Skeletal muscle satellite cell (primary cell): ENCODE data around the gene PLPPR1.
"Not testable (repeated sequence)": the region's sequence is repeated elsewhere in the genome, so short reads cannot be mapped to it uniquely, and the experiment has no call there.

Source experiments
- H3K27me3 ChIP-seq: 2 replicates; pipeline ENCODE4 v1.7.0; 2013; ENCODE audit warnings: low read length; ENCODE audit not compliant: control insufficient read depth, insufficient read depth
- H3K36me3 ChIP-seq: 2 replicates; pipeline ENCODE4 v1.7.0; 2013; ENCODE audit warnings: mild to moderate bottlenecking, control low read depth, low read length; ENCODE audit not compliant: insufficient read depth
- H3K4me1 ChIP-seq: 2 replicates; pipeline ENCODE4 v1.7.0; 2013; ENCODE audit warnings: low read length; ENCODE audit not compliant: control insufficient read depth, insufficient read depth
- H3K4me2 ChIP-seq: 2 replicates; pipeline ENCODE4 v1.7.0; 2013; ENCODE audit warnings: mild to moderate bottlenecking, low read length
- H3K4me3 ChIP-seq: 2 replicates; pipeline ENCODE4 v1.7.0; 2013; ENCODE audit warnings: low read length
- H3K9ac ChIP-seq: 2 replicates; pipeline ENCODE4 v1.7.0; 2013; ENCODE audit warnings: mild to moderate bottlenecking, low read depth, low read length, moderate library complexity
- H3K9me3 ChIP-seq: replicated peaks from 2 replicates; pipeline ENCODE4 v1.7.0; 2013; ENCODE audit warnings: mild to moderate bottlenecking, control low read depth, low read length

Gene PLPPR1

GRCh38 chr9:101327422-101327909 is 298.9 kb downstream of the PLPPR1 start:
- H3K9ac ChIP-seq, H3K4me3 ChIP-seq: not testable (repeated sequence)

GRCh38 chr9:101332362-101332761 is 303.8 kb downstream of the PLPPR1 start:
- H3K4me3 ChIP-seq: no peak overlapping the region
- H3K27me3 ChIP-seq: no peaks in the 10 kb centered on the region

More at GRCh38 chr9:101327422-101327909, 298.9 kb downstream of the PLPPR1 start:
- H3K36me3 ChIP-seq, H3K4me2 ChIP-seq, H3K9me3 ChIP-seq, H3K27me3 ChIP-seq, H3K4me1 ChIP-seq: not testable (repeated sequence)

DNA sequence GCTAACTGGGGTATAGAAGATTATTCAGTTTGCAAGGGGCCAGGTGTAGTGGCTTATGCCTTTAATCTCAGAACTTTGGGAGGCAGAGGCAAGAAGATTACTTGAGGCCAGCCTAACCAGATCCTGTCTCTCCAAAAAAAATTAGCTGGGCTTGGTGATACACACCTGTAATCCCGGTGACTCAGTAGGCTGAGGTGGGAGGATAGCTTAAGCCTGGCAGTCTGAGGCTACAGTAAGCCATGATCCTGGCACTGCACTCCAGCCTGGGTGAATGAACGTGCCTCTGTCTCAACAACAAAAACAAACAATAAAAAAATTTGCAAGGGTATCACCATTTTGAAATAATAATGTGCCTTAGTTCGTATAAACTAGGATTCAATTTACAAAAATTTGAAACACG is 305.0 kb downstream of the PLPPR1 start:
- Histone ChIP-seq H3K4me1 (no peaks in the 10 kb centered on the region), H3K36me3 (no peaks in the 10 kb centered on the region), H3K4me3 (no peak overlapping the region), H3K4me2 (no peak overlapping the region), H3K9me3 (no peaks in the 10 kb centered on the region), H3K9ac (no peak overlapping the region), H3K27me3 (no peaks in the 10 kb centered on the region)

More at GRCh38 chr9:101332362-101332761, 303.8 kb downstream of the PLPPR1 start:
- Histone ChIP-seq H3K4me1 (no peaks in the 10 kb centered on the region), H3K4me2 (no peak overlapping the region), H3K9me3 (no peaks in the 10 kb centered on the region), H3K9ac (no peak overlapping the region), H3K36me3 (no peaks in the 10 kb centered on the region)

- no peak overlapping the region for H3K9ac ChIP-seq
- no peaks in the 10 kb centered on the region for H3K36me3 ChIP-seq
- no peak overlapping the region for H3K4me2 ChIP-seq
- H3K4me3 ChIP-seq: no peak overlapping the region
- no peaks in the 10 kb centered on the region for H3K4me1 ChIP-seq
- H3K9me3 ChIP-seq: no peaks in the 10 kb centered on the region
- H3K27me3 ChIP-seq: no peaks in the 10 kb centered on the region
Measured at GRCh38 chr9:101333926-101334702, 305.6 kb downstream of the PLPPR1 start.

DNA sequence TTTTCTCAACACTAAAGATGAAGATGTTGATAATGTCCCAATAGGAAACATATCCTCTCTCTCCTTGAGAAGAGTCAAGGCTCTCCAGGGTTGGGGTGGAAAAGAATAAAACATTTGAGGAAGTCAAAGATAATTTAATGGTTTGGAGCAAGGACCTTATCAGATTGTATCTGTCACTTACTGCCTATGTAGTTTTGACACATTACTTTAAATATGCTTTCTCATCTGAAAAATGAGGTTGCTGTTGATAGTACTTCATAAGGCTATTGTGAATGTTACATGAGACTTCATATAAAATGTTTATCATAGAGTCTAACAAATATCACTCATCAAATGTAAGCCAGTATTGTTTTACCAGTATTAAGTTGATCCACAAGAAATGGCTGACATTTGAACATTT is 307.6 kb downstream of the PLPPR1 start:
- no peaks in the 10 kb centered on the region for H3K4me1 ChIP-seq

GRCh38 chr9:101337237-101337636 is 308.7 kb downstream of the PLPPR1 start:
- Histone ChIP-seq H3K4me2 (no peak overlapping the region), H3K9me3 (no peaks in the 10 kb centered on the region), H3K9ac (no peak overlapping the region), H3K4me1 (no peaks in the 10 kb centered on the region), H3K27me3 (no peaks in the 10 kb centered on the region), H3K36me3 (no peaks in the 10 kb centered on the region), H3K4me3 (no peak overlapping the region)

More for the DNA sequence above, 307.6 kb downstream of the PLPPR1 start:
- Histone ChIP-seq H3K4me2 (no peak overlapping the region), H3K9ac (no peak overlapping the region), H3K9me3 (no peaks in the 10 kb centered on the region), H3K36me3 (no peaks in the 10 kb centered on the region), H3K4me3 (no peak overlapping the region), H3K27me3 (no peaks in the 10 kb centered on the region)

- Histone ChIP-seq H3K4me2 (no peak overlapping the region), H3K9me3 (no peaks in the 10 kb centered on the region), H3K36me3 (no peaks in the 10 kb centered on the region), H3K27me3 (no peaks in the 10 kb centered on the region), H3K4me3 (no peak overlapping the region), H3K9ac (no peak overlapping the region), H3K4me1 (no peaks in the 10 kb centered on the region)
Measured at GRCh38 chr9:101341958-101342357, 313.4 kb downstream of the PLPPR1 start.

GRCh38 chr9:101342595-101342994 is 314.1 kb downstream of the PLPPR1 start:
- Histone ChIP-seq H3K4me2 (no peak overlapping the region), H3K36me3 (no peaks in the 10 kb centered on the region), H3K4me3 (no peak overlapping the region), H3K27me3 (peaks cover 1% of the 10 kb centered on the region), H3K9me3 (no peaks in the 10 kb centered on the region), H3K4me1 (no peaks in the 10 kb centered on the region), H3K9ac (no peak overlapping the region)

GRCh38 chr9:101350285-101350684 is 321.8 kb downstream of the PLPPR1 start:
- Histone ChIP-seq H3K4me3 (no peak overlapping the region), H3K9me3 (no peaks in the 10 kb centered on the region), H3K36me3 (no peaks in the 10 kb centered on the region), H3K4me2 (no peak overlapping the region), H3K9ac (no peak overlapping the region), H3K4me1 (no peaks in the 10 kb centered on the region), H3K27me3 (peaks cover 7% of the 10 kb centered on the region)

- H3K36me3 ChIP-seq: no peaks in the 10 kb centered on the region
- H3K27me3 ChIP-seq: peaks cover 2% of the 10 kb centered on the region
- H3K4me3 ChIP-seq: no peak overlapping the region
- H3K4me2 ChIP-seq: no peak overlapping the region
- no peaks in the 10 kb centered on the region for H3K9me3 ChIP-seq
- H3K9ac ChIP-seq: no peak overlapping the region
- no peaks in the 10 kb centered on the region for H3K4me1 ChIP-seq
Measured at GRCh38 chr9:101352892-101353463, 324.5 kb downstream of the PLPPR1 start.

DNA sequence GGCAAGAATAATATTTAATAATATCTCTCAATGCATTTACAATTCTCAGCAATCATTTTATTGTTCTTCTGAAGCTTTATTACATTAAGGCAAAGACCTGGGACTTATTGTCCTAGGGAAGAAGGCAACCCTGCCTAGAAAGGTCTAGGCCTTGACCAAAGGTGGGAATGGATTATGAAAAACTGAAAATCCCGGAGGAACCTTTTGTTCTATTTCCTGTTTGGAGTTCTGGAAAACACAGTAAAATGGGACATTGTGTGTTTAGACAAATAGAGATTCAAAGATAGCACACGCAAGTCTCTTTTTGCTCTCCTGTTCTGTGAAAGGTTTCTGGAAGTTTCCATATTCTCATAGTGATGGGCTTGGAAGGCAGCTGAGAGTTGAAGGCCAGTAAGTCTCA is 325.2 kb downstream of the PLPPR1 start:
- Histone ChIP-seq H3K27me3 (no peaks in the 10 kb centered on the region), H3K9ac (no peak overlapping the region), H3K9me3 (no peaks in the 10 kb centered on the region), H3K4me1 (no peaks in the 10 kb centered on the region), H3K4me3 (no peak overlapping the region), H3K36me3 (no peaks in the 10 kb centered on the region), H3K4me2 (no peak overlapping the region)
